Ovary (tissue), 3 donors: Measurements from ENCODE around the gene ACTG1.

Experiments used
- CTCF ChIP-seq, 3 donors: fragments of 450-650 bp in 2 of 3; fragments of 200-600 bp in 1 of 3; IDR thresholded peaks; one replicate each; pipeline versions ENCODE4 v1.5.1 to v1.8.0; 2016 to 2022; ENCODE audit warnings: antibody characterized with exemption in 3 of 3, mild to moderate bottlenecking in 1 of 3
- POLR2A ChIP-seq: fragments of 450-650 bp; IDR thresholded peaks from one replicate; pipeline ENCODE4 v1.6.1; 2017; ENCODE audit warnings: antibody characterized with exemption, mild to moderate bottlenecking, moderate library complexity
- donor health status: DM: no; HTN: no; CAD: no.

DNA sequence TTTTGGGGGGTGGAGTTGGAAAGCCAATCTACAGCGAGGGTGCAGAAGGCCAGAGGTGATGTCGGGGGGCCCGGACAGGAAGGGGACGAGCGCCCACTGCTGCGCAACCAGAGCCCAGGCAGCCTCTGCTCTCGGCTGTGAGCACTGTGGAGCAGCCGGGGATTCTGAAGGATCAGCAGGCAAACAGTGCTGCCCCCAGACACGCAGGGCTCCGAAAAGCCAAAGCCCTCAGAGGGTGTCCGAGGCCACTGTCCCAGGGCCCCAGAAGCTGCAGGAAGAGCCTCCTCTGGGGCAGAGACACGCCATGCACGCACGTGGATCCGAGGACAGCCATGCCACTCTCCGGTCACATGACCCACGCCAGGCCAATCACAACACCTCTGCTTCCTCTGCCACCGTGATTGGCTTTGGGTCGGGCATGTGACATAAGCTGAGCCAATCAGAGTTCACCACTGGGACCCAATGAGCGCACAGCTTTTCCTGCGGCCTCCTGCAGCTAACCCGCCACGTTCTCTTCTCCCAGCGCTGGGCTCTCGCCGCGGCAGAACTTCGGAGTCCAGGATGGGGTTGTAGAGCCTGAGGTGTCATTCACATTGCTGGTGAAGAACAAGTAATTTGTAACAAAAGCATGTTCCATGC is 40.7 kb downstream of the ACTG1 start:
- peak; percentile 11 to 25 (median 20) for TF ChIP-seq CTCF (IDR thresholded peaks at IDR 0.05)
- TF ChIP-seq POLR2A, result no peak
